Upper lobe of left lung (tissue), 6 donors: ENCODE results near the gene TBC1D16. TPM values are rescaled to one million over a fixed set of nuclear protein-coding genes. Genes with fewer than 3 reads are reported as not detected.

Source experiments
- ATAC-seq, 2 donors: fragments of 200-7000 bp; cut with Tn5 transposase; one replicate each; pipeline ENCODE4 v1.9.1; 2022; ENCODE audit warnings: mild to moderate bottlenecking in 2 of 2, moderate library complexity in 2 of 2; ENCODE audit not compliant: low FRiP score in 2 of 2
- DNase-seq, 2 donors: peaks; one replicate each; pipeline ENCODE4 v3.0.0-alpha.2; 2019 to 2020
- H3K27ac ChIP-seq, 4 donors: fragments of 200-600 bp; sonication (generic); one replicate each; pipeline ENCODE4 v1.5.1; 2016 to 2019
- H3K27me3 ChIP-seq, 4 donors: fragments of 200-600 bp; sonication (generic); one replicate each; pipeline ENCODE4 v1.5.1; 2017 to 2019
- H3K36me3 ChIP-seq, 4 donors: fragments of 200-600 bp; sonication (generic); one replicate each; pipeline ENCODE4 v1.5.1; 2016 to 2019
- H3K4me1 ChIP-seq, 4 donors: fragments of 200-600 bp; sonication (generic); one replicate each; pipeline ENCODE4 v1.5.1; 2018 to 2019
- H3K4me3 ChIP-seq, 4 donors: fragments of 200-600 bp; sonication (generic); one replicate each; pipeline ENCODE4 v1.5.1; 2017 to 2019; ENCODE audit warnings: mild to moderate bottlenecking in 2 of 4, moderate library complexity in 1 of 4
- H3K9me3 ChIP-seq, 4 donors: fragments of 200-600 bp; sonication (generic); one replicate each; pipeline ENCODE4 v1.5.1; 2018 to 2019
- EP300 ChIP-seq, 4 donors: sonication (generic); formaldehyde crosslinking; IDR thresholded peaks; one replicate each; pipeline ENCODE4 v1.5.1; 2017; ENCODE audit warnings: antibody characterized with exemption in 4 of 4, control low read depth in 2 of 4
- POLR2A ChIP-seq, 4 donors: fragments of 450-650 bp; IDR thresholded peaks; one replicate each; pipeline ENCODE4 v1.5.1; 2016 to 2017; ENCODE audit warnings: antibody characterized with exemption in 4 of 4, mild to moderate bottlenecking in 2 of 4
- POLR2AphosphoS5 ChIP-seq, 2 donors: sonication (generic); formaldehyde crosslinking; IDR thresholded peaks; one replicate each; pipeline ENCODE4 v1.5.1; 2017; ENCODE audit warnings: antibody characterized with exemption in 2 of 2
- WGBS, 2 donors: methylation state at CpG; one replicate each; pipeline ENCODE4 v1.1.5; 2017 to 2018; 5-methylcytosine and 5-hydroxymethylcytosine counted together
- total RNA-seq, 6 donors: library from RNA; depleted of rRNA in 4 of 6; stranded (reverse); fragments of >200 nt in 4 of 6; gene quantifications; one replicate each; pipeline versions ENCODE4 v1.1.0 to v1.2.1, GENCODE V29; 2016 to 2021
- TF ChIP-seq, protein P1 (sequence below), 6 experiments: fragments of 450-650 bp in 4 of 6; fragments of 200-600 bp in 2 of 6; sonication (generic) in 2 of 6; IDR thresholded peaks; one replicate each; pipeline ENCODE4 v1.5.1; 2016 to 2019; ENCODE audit warnings: antibody characterized with exemption in 6 of 6
- donor health status: DM: no; HTN: no; CAD: no; lungs with moderate emphysema.
- donor health status: DM: no; HTN: yes; CAD: no; lungs with severe emphysema.

The TBC1D16 gene
- total RNA-seq, 6 donors from 2014 or later, result 15.6 to 60.8 (median 24.1) TPM

DNA sequence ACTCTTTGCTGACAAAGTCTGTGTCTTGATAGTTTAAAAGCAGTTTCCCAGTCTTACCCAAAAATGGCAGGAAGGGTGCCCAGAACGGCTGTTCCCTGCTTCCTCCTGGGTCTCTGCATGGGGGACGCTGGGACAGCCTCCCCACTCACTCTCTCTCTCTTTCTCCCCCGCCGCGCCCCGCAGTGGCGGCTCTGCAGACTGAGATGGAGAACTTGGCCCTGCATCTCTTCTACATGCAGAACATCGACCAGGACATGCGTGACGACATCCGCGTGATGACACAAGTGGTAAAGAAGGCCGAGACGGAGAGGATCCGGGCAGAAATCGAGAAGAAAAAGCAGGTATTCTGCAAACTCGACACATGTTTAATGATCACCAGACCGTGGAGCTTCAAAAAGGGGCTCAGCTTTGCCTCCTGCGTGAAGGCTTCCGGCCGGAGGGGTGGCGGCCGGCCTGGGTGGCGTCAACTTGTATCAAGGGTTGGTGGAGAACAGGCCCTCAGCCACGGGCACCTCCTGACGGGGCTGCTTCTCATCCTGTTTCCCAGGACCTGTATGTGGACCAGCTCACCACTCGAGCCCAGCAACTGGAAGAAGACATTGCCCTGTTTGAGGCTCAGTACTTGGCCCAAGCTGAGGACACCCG lies 22.8 kb upstream of the TBC1D16 start:
- Histone ChIP-seq H3K4me1 (peaks cover 0 to 5% (median 0%) of the 10 kb centered on the region in 4 donors), H3K36me3 (peaks cover 0 to 5% (median 0%) of the 10 kb centered on the region in 4 donors), H3K9me3 (no peaks in the 10 kb centered on the region), H3K27me3 (no peaks in the 10 kb centered on the region), H3K4me3 (no peak overlapping the region), H3K27ac (no peak overlapping the region)
- DNase-seq, result peak in 1 of 2 donors; percentile 77
- TF ChIP-seq POLR2AphosphoS5 (IDR thresholded peaks at IDR 0.05) (no peak), EP300 (IDR thresholded peaks at IDR 0.05) (no peak), POLR2A (IDR thresholded peaks at IDR 0.05) (no peak)
- TF ChIP-seq, protein P1, sequence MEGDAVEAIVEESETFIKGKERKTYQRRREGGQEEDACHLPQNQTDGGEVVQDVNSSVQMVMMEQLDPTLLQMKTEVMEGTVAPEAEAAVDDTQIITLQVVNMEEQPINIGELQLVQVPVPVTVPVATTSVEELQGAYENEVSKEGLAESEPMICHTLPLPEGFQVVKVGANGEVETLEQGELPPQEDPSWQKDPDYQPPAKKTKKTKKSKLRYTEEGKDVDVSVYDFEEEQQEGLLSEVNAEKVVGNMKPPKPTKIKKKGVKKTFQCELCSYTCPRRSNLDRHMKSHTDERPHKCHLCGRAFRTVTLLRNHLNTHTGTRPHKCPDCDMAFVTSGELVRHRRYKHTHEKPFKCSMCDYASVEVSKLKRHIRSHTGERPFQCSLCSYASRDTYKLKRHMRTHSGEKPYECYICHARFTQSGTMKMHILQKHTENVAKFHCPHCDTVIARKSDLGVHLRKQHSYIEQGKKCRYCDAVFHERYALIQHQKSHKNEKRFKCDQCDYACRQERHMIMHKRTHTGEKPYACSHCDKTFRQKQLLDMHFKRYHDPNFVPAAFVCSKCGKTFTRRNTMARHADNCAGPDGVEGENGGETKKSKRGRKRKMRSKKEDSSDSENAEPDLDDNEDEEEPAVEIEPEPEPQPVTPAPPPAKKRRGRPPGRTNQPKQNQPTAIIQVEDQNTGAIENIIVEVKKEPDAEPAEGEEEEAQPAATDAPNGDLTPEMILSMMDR (IDR thresholded peaks at IDR 0.05), result no peak
- ATAC-seq, result no peak
- WGBS, 2 donors, result 90 to 95% methylated on average over 27 to 28 of the region's 28 CpGs

DNA sequence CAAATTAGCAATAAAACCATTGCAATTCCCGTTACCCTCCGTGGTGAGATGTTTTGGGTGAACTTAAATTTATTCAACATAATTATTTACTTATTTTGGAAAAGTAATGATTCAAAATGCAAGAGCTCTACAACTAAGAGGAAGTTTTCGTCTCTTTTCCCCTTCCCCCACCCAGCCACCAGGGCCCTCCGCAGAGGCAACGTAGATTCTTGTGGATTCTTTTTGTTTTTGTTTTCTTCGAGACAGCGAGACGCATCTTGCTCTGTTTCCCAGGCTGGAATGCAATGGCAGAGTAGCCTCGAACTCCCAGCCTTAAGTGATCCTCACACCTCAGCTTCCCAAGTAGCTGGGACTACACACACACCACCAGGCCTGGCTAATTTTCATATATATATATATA lies 19.9 kb upstream of the TBC1D16 start:
- no peak overlapping the region for H3K27ac ChIP-seq
- no peak overlapping the region for H3K4me3 ChIP-seq
- no peak for DNase-seq
- no peaks in the 10 kb centered on the region for H3K9me3 ChIP-seq
- TF ChIP-seq, protein P1 (IDR thresholded peaks at IDR 0.05), result no peak
- no peak for TF ChIP-seq EP300 (IDR thresholded peaks at IDR 0.05)
- no peak for TF ChIP-seq POLR2AphosphoS5 (IDR thresholded peaks at IDR 0.05)
- no peak for TF ChIP-seq POLR2A (IDR thresholded peaks at IDR 0.05)
- H3K36me3 ChIP-seq, result peaks cover 0 to 5% (median 2%) of the 10 kb centered on the region in 4 donors
- no peaks in the 10 kb centered on the region for H3K27me3 ChIP-seq
- WGBS, 2 donors, result 90 to 92% methylated on average over 9 of the region's 9 CpGs
- H3K4me1 ChIP-seq, result peaks cover 0 to 5% (median 0%) of the 10 kb centered on the region in 4 donors
- no peak for ATAC-seq

DNA sequence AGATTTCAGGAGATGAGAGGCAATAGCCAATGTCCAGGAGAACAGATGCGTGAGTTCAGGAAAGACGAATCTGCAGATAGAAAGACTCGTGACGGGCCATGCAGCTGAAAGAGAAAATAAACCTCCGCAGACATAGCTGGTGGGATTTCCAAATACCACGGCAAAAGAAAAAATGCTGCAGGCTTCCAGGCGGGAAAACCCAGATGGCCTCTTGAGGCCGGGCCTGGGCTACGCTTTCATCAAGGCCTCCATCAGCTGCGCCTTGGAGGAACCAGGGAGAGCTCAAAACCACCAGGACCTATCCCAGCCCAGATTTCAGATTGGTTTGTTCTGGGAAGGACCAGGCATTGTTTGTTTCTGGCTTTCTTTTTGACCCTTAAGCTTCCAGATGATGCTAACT lies 17.4 kb upstream of the TBC1D16 start:
- no peaks in the 10 kb centered on the region for H3K27me3 ChIP-seq
- no peak overlapping the region for H3K4me3 ChIP-seq
- H3K9me3 ChIP-seq, result no peaks in the 10 kb centered on the region
- H3K36me3 ChIP-seq, result peaks cover 0 to 9% (median 3%) of the 10 kb centered on the region in 4 donors
- no peak overlapping the region for H3K27ac ChIP-seq
- peaks cover 0 to 5% (median 0%) of the 10 kb centered on the region in 4 donors for H3K4me1 ChIP-seq
- no peak for DNase-seq
- TF ChIP-seq POLR2AphosphoS5 (IDR thresholded peaks at IDR 0.05), result no peak
- TF ChIP-seq, protein P1 (IDR thresholded peaks at IDR 0.05), result no peak
- TF ChIP-seq POLR2A (IDR thresholded peaks at IDR 0.05), result no peak
- no peak for TF ChIP-seq EP300 (IDR thresholded peaks at IDR 0.05)
- ATAC-seq, result no peak
- WGBS, 2 donors, result 94 to 98% methylated on average over 10 of the region's 10 CpGs

DNA sequence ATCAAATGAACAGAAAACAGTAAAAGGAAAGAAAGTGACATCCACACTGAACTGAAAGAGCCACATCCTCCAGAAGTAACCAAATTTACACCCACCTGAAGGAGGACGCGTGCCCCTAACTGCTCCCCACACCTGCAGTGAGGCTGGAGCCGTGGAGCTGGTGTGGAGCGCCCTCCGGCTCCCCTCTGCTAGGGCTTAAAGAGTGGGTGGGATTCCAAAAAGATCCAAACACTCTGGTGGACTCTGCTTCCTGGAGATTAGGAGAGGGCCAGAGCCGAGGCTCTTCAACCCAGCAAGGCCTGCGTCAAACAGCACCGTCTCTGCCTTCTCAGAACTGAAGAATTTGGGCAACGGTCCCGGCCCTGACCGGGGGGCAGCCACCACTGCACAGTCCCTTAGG lies 16.0 kb upstream of the TBC1D16 start:
- DNase-seq (no peak), ATAC-seq (no peak)
- Histone ChIP-seq H3K4me3 (no peak overlapping the region), H3K4me1 (peaks cover 0 to 5% (median 0%) of the 10 kb centered on the region in 4 donors), H3K27me3 (no peaks in the 10 kb centered on the region), H3K27ac (no peak overlapping the region), H3K36me3 (peaks cover 0 to 9% (median 3%) of the 10 kb centered on the region in 4 donors), H3K9me3 (no peaks in the 10 kb centered on the region)
- 92 to 96% methylated on average over 6 to 8 of the region's 11 CpGs for WGBS, 2 donors
- TF ChIP-seq, protein P1 (IDR thresholded peaks at IDR 0.05), result no peak
- TF ChIP-seq POLR2A (IDR thresholded peaks at IDR 0.05), result no peak
- TF ChIP-seq POLR2AphosphoS5 (IDR thresholded peaks at IDR 0.05), result no peak
- no peak for TF ChIP-seq EP300 (IDR thresholded peaks at IDR 0.05)

DNA sequence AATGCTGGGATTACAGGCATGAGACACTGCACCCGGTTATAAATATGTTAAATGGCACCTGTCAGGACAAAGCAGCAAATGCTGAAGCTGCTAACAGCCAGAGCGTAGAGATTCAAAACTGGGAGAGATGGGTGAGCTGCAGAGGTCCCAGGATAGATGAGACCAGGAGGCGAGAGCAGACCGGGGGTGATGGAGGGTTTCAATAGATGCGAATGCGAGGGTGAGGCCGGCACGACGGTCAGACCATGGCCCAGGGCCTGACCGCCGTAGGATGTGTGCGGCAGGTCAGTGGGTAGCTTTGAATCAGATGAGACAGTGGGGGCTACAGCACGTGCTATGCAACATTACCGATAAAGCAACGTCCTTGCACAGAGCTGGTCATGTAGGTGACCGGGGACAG lies 15.0 kb upstream of the TBC1D16 start:
- Histone ChIP-seq H3K27ac (no peak overlapping the region), H3K9me3 (no peaks in the 10 kb centered on the region), H3K4me3 (no peak overlapping the region), H3K27me3 (no peaks in the 10 kb centered on the region), H3K4me1 (peaks cover 0 to 5% (median 0%) of the 10 kb centered on the region in 4 donors), H3K36me3 (peaks cover 0 to 9% (median 3%) of the 10 kb centered on the region in 4 donors)
- DNase-seq (peak in 1 of 2 donors; percentile 49), ATAC-seq (no peak)
- WGBS, 2 donors, result 86 to 94% methylated on average over 16 of the region's 16 CpGs
- TF ChIP-seq, protein P1 (IDR thresholded peaks at IDR 0.05), result no peak
- TF ChIP-seq POLR2A (IDR thresholded peaks at IDR 0.05) (no peak), EP300 (IDR thresholded peaks at IDR 0.05) (no peak), POLR2AphosphoS5 (IDR thresholded peaks at IDR 0.05) (no peak)
